ENCODE results near the gene TMEM231. TPM values are rescaled to one million over a fixed set of nuclear protein-coding genes. Genes with fewer than 3 reads are reported as not detected.

TMEM231 gene
- total and polyA plus RNA-seq, 2 of the 8 experiments (the other 6 are each of a cell fraction or from before 2014, with no cell fraction given), result 8.3 to 26.7 TPM

Other genes with a start within 250 kb of the TMEM231 start
- 76.9 and 77.3 TPM in 2 replicates for gene CFDP1, start 122.7 kb downstream of the TMEM231 start, total RNA-seq (2021; fragmentation: NEBNext Ultra II Directional; extraction: Animal tissue kit (Norgen Biotek cat#: 25700))
- 22.5 and 25.5 TPM in 2 replicates for gene CFDP1, start 122.7 kb downstream of the TMEM231 start, polyA plus RNA-seq (2011; rRNA removed)
- gene TMEM170A, start 91.6 kb downstream of the TMEM231 start, total RNA-seq (2021; fragmentation: NEBNext Ultra II Directional; extraction: Animal tissue kit (Norgen Biotek cat#: 25700)), result 52.8 and 56.6 TPM in 2 replicates
- gene TMEM170A, start 91.6 kb downstream of the TMEM231 start, polyA plus RNA-seq (2011; rRNA removed), result 21.1 and 22.9 TPM in 2 replicates
- gene CHST6, start 60.8 kb downstream of the TMEM231 start, total RNA-seq (2021; fragmentation: NEBNext Ultra II Directional; extraction: Animal tissue kit (Norgen Biotek cat#: 25700)), result 25.4 and 26.4 TPM in 2 replicates
- 18.2 and 26.5 TPM in 2 replicates for gene CHST6, start 60.8 kb downstream of the TMEM231 start, polyA plus RNA-seq (2011; rRNA removed)
- 0.13 and 0.15 TPM in 2 replicates for gene CHST5, start 20.1 kb downstream of the TMEM231 start, total RNA-seq (2021; fragmentation: NEBNext Ultra II Directional; extraction: Animal tissue kit (Norgen Biotek cat#: 25700))
- 0.13 and 0.23 TPM in 2 replicates for gene CHST5, start 20.1 kb downstream of the TMEM231 start, polyA plus RNA-seq (2011; rRNA removed)
- 67.4 and 71.3 TPM in 2 replicates for gene GABARAPL2, start 10.1 kb upstream of the TMEM231 start, total RNA-seq (2021; fragmentation: NEBNext Ultra II Directional; extraction: Animal tissue kit (Norgen Biotek cat#: 25700))
- gene GABARAPL2, start 10.1 kb upstream of the TMEM231 start, polyA plus RNA-seq (2011; rRNA removed), result 38.1 and 65.8 TPM in 2 replicates
- gene ADAT1, start 67.0 kb upstream of the TMEM231 start, total RNA-seq (2021; fragmentation: NEBNext Ultra II Directional; extraction: Animal tissue kit (Norgen Biotek cat#: 25700)), result 44.7 and 47.4 TPM in 2 replicates
- gene ADAT1, start 67.0 kb upstream of the TMEM231 start, polyA plus RNA-seq (2011; rRNA removed), result 28.3 and 30.7 TPM in 2 replicates
- 210 and 221 TPM in 2 replicates for gene KARS1, start 91.4 kb upstream of the TMEM231 start, total RNA-seq (2021; fragmentation: NEBNext Ultra II Directional; extraction: Animal tissue kit (Norgen Biotek cat#: 25700))
- gene KARS1, start 91.4 kb upstream of the TMEM231 start, polyA plus RNA-seq (2011; rRNA removed), result 68.2 and 97.5 TPM in 2 replicates
- gene TERF2IP, start 91.5 kb upstream of the TMEM231 start, total RNA-seq (2021; fragmentation: NEBNext Ultra II Directional; extraction: Animal tissue kit (Norgen Biotek cat#: 25700)), result 14.4 and 15.1 TPM in 2 replicates
- gene TERF2IP, start 91.5 kb upstream of the TMEM231 start, polyA plus RNA-seq (2011; rRNA removed), result 5.5 TPM in 2 replicates
- gene CPHXL2, start 120.8 kb upstream of the TMEM231 start, total RNA-seq (2021; fragmentation: NEBNext Ultra II Directional; extraction: Animal tissue kit (Norgen Biotek cat#: 25700)), result not detected in 2 replicates
- gene CPHXL2, start 120.8 kb upstream of the TMEM231 start, polyA plus RNA-seq (2011; rRNA removed), result not detected in 2 replicates
- gene DUXB, start 145.2 kb upstream of the TMEM231 start, total RNA-seq (2021; fragmentation: NEBNext Ultra II Directional; extraction: Animal tissue kit (Norgen Biotek cat#: 25700)), result not detected in 2 replicates
- gene DUXB, start 145.2 kb upstream of the TMEM231 start, polyA plus RNA-seq (2011; rRNA removed), result not detected in 2 replicates
- not detected in 2 replicates for gene CPHXL, start 170.2 kb upstream of the TMEM231 start, total RNA-seq (2021; fragmentation: NEBNext Ultra II Directional; extraction: Animal tissue kit (Norgen Biotek cat#: 25700))
- not detected in 2 replicates for gene CPHXL, start 170.2 kb upstream of the TMEM231 start, polyA plus RNA-seq (2011; rRNA removed)